GM12873 (cell line): ENCODE data around the gene IP6K3.

ENCODE experiments used
- CTCF ChIP-seq: IDR thresholded peaks from 2 replicates; pipeline ENCODE4 v1.5.1; 2012; ENCODE audit warnings: low read depth, mild to moderate bottlenecking, moderate library complexity, low read length, control low read depth; ENCODE audit not compliant: insufficient read depth; ENCODE audit errors: missing control alignments

The IP6K3 gene

GRCh38 chr6:33788694-33789549 lies 42.2 kb upstream of the IP6K3 start, which contains the start of gene LEMD2:
TSS of gene LEMD2 (minus strand) at chr6:33789130. CDS start at chr6:33789116, 14 bp downstream.
- TF ChIP-seq CTCF, result no peak

GRCh38 chr6:33787954-33788693 lies 41.4 kb upstream of the IP6K3 start:
- TF ChIP-seq CTCF, result no peak

- no peak for TF ChIP-seq CTCF
Observed at GRCh38 chr6:33787346-33787953, 40.7 kb upstream of the IP6K3 start.

- TF ChIP-seq CTCF, result no peak
Observed at GRCh38 chr6:33786736-33787135, 40.0 kb upstream of the IP6K3 start.

- no peak for TF ChIP-seq CTCF
Observed at GRCh38 chr6:33785778-33786177, 39.1 kb upstream of the IP6K3 start.

- no peak for TF ChIP-seq CTCF
Observed at GRCh38 chr6:33784787-33785186, 38.1 kb upstream of the IP6K3 start.

GRCh38 chr6:33783781-33784520 lies 37.2 kb upstream of the IP6K3 start:
- no peak for TF ChIP-seq CTCF
